ENCODE data around the gene MPHOSPH6. TPM values are rescaled to one million over a fixed set of nuclear protein-coding genes. Genes with fewer than 3 reads are reported as not detected.

Gene MPHOSPH6
- total RNA-seq, 2 experiments from 2014 or later, result 44.5 to 44.8 TPM

- DNase-seq (no peak), ATAC-seq (no peak)
- Mint-ChIP-seq H3K27ac (peak overlapping the region; percentile 58), H3K36me3 (ENCODE audit: low read depth) (peaks cover 35% of the 10 kb centered on the region), H3K27me3 (ENCODE audit: low read depth) (no peaks in the 10 kb centered on the region), H3K4me3 (peak overlapping the region; percentile 38), H3K4me1 (ENCODE audit: low read depth) (peaks cover 22% of the 10 kb centered on the region), H3K9me3 (ENCODE audit: insufficient read depth) (peaks cover 4% of the 10 kb centered on the region)
- POLR2A ChIA-PET, result no interaction called here
- CTCF ChIA-PET, result interaction anchor here (1.6 kb wide), 1 partner anchor 10 kb away, joined by 3 read pairs; no protein-coding TSS in a partner anchor
Measured at GRCh38 chr16:82138478-82139285, 31.3 kb downstream of the MPHOSPH6 start.

- DNase-seq, result no peak
- Mint-ChIP-seq H3K36me3 (ENCODE audit: low read depth) (peaks cover 34% of the 10 kb centered on the region), H3K4me3 (no peak overlapping the region), H3K9me3 (ENCODE audit: insufficient read depth) (peaks cover 4% of the 10 kb centered on the region), H3K27me3 (ENCODE audit: low read depth) (no peaks in the 10 kb centered on the region), H3K27ac (no peak overlapping the region), H3K4me1 (ENCODE audit: low read depth) (peaks cover 30% of the 10 kb centered on the region)
- no peak for ATAC-seq
- ChIA-PET POLR2A (no interaction called here), CTCF (interaction anchor here (1.6 kb wide), 1 partner anchor 9 kb away, joined by 3 read pairs; no protein-coding TSS in a partner anchor)
Measured at GRCh38 chr16:82137822-82138167, 32.2 kb downstream of the MPHOSPH6 start.

GRCh38 chr16:82136956-82137821, 32.8 kb downstream of the MPHOSPH6 start:
- POLR2A ChIA-PET, result no interaction called here
- H3K9me3 Mint-ChIP-seq (ENCODE audit: insufficient read depth), result peaks cover 4% of the 10 kb centered on the region
- H3K4me3 Mint-ChIP-seq, result no peak overlapping the region
- CTCF ChIA-PET, result interaction anchor here (1.1 to 1.6 kb wide), 3 partner anchors 9 to 76 kb away, joined by 3 read pairs; no protein-coding TSS in a partner anchor
- ATAC-seq, result no peak
- no peaks in the 10 kb centered on the region for H3K27me3 Mint-ChIP-seq (ENCODE audit: low read depth)
- no peak for DNase-seq
- peaks cover 34% of the 10 kb centered on the region for H3K36me3 Mint-ChIP-seq (ENCODE audit: low read depth)
- no peak overlapping the region for H3K27ac Mint-ChIP-seq
- H3K4me1 Mint-ChIP-seq (ENCODE audit: low read depth), result peaks cover 30% of the 10 kb centered on the region

GRCh38 chr16:82135844-82136243, 34.2 kb downstream of the MPHOSPH6 start:
- no peak overlapping the region for H3K4me3 Mint-ChIP-seq
- POLR2A ChIA-PET, result interaction anchor here (0.9 kb wide), 1 partner anchor 14 kb away, joined by 3 read pairs; no protein-coding TSS in a partner anchor
- no peak for ATAC-seq
- no peak overlapping the region for H3K27ac Mint-ChIP-seq
- DNase-seq, result no peak
- H3K4me1 Mint-ChIP-seq (ENCODE audit: low read depth), result peaks cover 30% of the 10 kb centered on the region
- no peaks in the 10 kb centered on the region for H3K27me3 Mint-ChIP-seq (ENCODE audit: low read depth)
- CTCF ChIA-PET, result interaction anchor here (1.3 kb wide), 1 partner anchor 14 kb away, joined by 3 read pairs; no protein-coding TSS in a partner anchor
- peaks cover 31% of the 10 kb centered on the region for H3K36me3 Mint-ChIP-seq (ENCODE audit: low read depth)
- H3K9me3 Mint-ChIP-seq (ENCODE audit: insufficient read depth), result peaks cover 4% of the 10 kb centered on the region

DNA sequence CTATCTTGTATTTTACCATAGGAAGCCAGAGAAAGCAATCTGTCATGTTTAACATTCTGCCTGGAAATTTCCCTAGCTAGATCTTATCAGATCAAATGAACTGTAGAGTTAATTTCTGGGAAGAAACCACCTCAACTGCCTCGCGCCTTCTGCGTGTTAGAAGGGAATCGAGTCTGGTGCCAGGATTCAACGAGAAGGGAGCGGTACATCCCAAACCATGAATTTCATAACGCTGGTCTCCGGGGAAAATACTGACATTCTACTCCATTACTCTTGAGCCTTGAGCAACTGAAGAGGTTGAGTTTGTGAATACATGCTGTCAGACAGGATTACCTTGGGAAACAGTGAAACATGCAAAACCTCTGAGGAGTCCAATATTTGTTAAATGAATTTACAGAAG, 35.2 kb downstream of the MPHOSPH6 start:
- Mint-ChIP-seq H3K9me3 (ENCODE audit: insufficient read depth) (peaks cover 4% of the 10 kb centered on the region), H3K27me3 (ENCODE audit: low read depth) (no peaks in the 10 kb centered on the region), H3K4me3 (peak overlapping the region; percentile 45), H3K36me3 (ENCODE audit: low read depth) (peaks cover 31% of the 10 kb centered on the region), H3K4me1 (ENCODE audit: low read depth) (peaks cover 34% of the 10 kb centered on the region), H3K27ac (peak overlapping the region; percentile 71)
- ATAC-seq (no peak), DNase-seq (no peak)
- ChIA-PET CTCF (interaction anchor here (1.4 kb wide), 1 partner anchor 27 kb away, joined by 3 read pairs; no protein-coding TSS in a partner anchor), POLR2A (interaction anchor here (0.5 to 1.8 kb wide), 2 partner anchors 35 to 851 kb away, joined by 3 to 8 read pairs; partner anchors contain the start of gene MPHOSPH6)

- POLR2A ChIA-PET, result interaction anchor here (1.8 kb wide), 1 partner anchor 36 kb away, joined by 8 read pairs; the partner anchor contains the start of gene MPHOSPH6
- Mint-ChIP-seq H3K27ac (peak overlapping the region; percentile 71), H3K36me3 (ENCODE audit: low read depth) (peaks cover 28% of the 10 kb centered on the region), H3K27me3 (ENCODE audit: low read depth) (no peaks in the 10 kb centered on the region), H3K9me3 (ENCODE audit: insufficient read depth) (peaks cover 7% of the 10 kb centered on the region), H3K4me1 (ENCODE audit: low read depth) (peaks cover 36% of the 10 kb centered on the region), H3K4me3 (peak overlapping the region; percentile 45)
- ATAC-seq (peak; percentile 92), DNase-seq (peak; percentile 52)
- CTCF ChIA-PET, result interaction anchor here (0.9 to 1.6 kb wide), 6 partner anchors 26 to 260 kb away, joined by 3 to 6 read pairs (median 3); no protein-coding TSS in a partner anchor
Measured at GRCh38 chr16:82133798-82134197, 36.2 kb downstream of the MPHOSPH6 start.

DNA sequence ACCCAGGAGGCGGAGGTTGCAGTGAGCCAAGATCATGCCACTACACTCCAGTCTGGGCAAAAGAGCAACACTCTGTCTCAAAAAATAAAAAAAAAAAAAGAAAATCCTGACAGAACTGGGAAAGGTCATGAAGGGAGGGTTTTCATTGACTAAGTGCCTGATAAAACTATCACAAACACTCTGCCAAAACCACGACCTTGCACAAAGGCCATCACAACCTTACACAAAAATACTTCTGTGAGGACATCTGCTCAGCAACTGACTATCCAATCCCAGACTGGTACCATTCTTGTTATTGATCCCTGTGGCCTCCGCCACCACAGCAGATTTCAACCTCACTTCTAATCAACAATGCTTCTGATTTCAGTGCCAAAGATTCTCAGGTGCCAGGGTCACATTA, 40.1 kb downstream of the MPHOSPH6 start:
- Mint-ChIP-seq H3K27ac (no peak overlapping the region), H3K36me3 (ENCODE audit: low read depth) (peaks cover 6% of the 10 kb centered on the region), H3K4me1 (ENCODE audit: low read depth) (peaks cover 35% of the 10 kb centered on the region), H3K9me3 (ENCODE audit: insufficient read depth) (peaks cover 7% of the 10 kb centered on the region), H3K27me3 (ENCODE audit: low read depth) (peaks cover 6% of the 10 kb centered on the region), H3K4me3 (no peak overlapping the region)
- no peak for ATAC-seq
- ChIA-PET POLR2A (no interaction called here), CTCF (no interaction called here)
- no peak for DNase-seq

DNA sequence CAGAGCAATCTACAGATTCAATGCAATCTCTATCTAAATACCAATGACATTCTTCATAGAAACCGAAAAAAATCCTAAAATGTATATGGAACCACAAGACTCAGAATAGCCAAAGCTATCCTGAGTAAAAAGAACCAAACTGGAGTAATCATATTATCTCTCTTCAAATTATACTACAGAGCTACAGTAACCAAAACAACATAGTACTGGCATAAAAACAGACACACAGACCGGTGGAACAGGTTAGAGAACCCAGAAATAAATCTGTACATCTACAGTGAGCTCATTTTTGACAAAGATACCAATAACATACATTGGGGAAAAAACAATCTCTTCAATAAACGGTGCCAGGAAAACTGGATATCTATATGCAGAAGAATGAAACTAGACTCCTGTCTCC, 45.4 kb downstream of the MPHOSPH6 start:
- no peak for DNase-seq
- CTCF ChIA-PET, result no interaction called here

GRCh38 chr16:82119405-82119804, 50.6 kb downstream of the MPHOSPH6 start:
- DNase-seq (no peak), ATAC-seq (no peak)
- Mint-ChIP-seq H3K27me3 (ENCODE audit: low read depth) (no peaks in the 10 kb centered on the region), H3K4me1 (ENCODE audit: low read depth) (no peaks in the 10 kb centered on the region), H3K9me3 (ENCODE audit: insufficient read depth) (no peaks in the 10 kb centered on the region), H3K36me3 (ENCODE audit: low read depth) (no peaks in the 10 kb centered on the region), H3K27ac (no peak overlapping the region), H3K4me3 (no peak overlapping the region)
- ChIA-PET CTCF (no interaction called here), POLR2A (no interaction called here)

More for the DNA sequence above, 45.4 kb downstream of the MPHOSPH6 start:
- peaks cover 8% of the 10 kb centered on the region for H3K27me3 Mint-ChIP-seq (ENCODE audit: low read depth)
- H3K9me3 Mint-ChIP-seq (ENCODE audit: insufficient read depth), result peaks cover 3% of the 10 kb centered on the region
- no peak for ATAC-seq
- H3K4me3 Mint-ChIP-seq, result no peak overlapping the region
- no peak overlapping the region for H3K27ac Mint-ChIP-seq
- no peaks in the 10 kb centered on the region for H3K36me3 Mint-ChIP-seq (ENCODE audit: low read depth)
- POLR2A ChIA-PET, result no interaction called here
- H3K4me1 Mint-ChIP-seq (ENCODE audit: low read depth), result peaks cover 11% of the 10 kb centered on the region

GRCh38 chr16:82118749-82119148, 51.3 kb downstream of the MPHOSPH6 start:
- ATAC-seq, result no peak
- H3K27me3 Mint-ChIP-seq (ENCODE audit: low read depth), result no peaks in the 10 kb centered on the region
- H3K27ac Mint-ChIP-seq, result no peak overlapping the region
- CTCF ChIA-PET, result no interaction called here
- H3K4me1 Mint-ChIP-seq (ENCODE audit: low read depth), result no peaks in the 10 kb centered on the region
- no peak for DNase-seq
- no peaks in the 10 kb centered on the region for H3K9me3 Mint-ChIP-seq (ENCODE audit: insufficient read depth)
- H3K36me3 Mint-ChIP-seq (ENCODE audit: low read depth), result no peaks in the 10 kb centered on the region
- no peak overlapping the region for H3K4me3 Mint-ChIP-seq
- POLR2A ChIA-PET, result no interaction called here

GRCh38 chr16:82116535-82116934, 53.5 kb downstream of the MPHOSPH6 start:
- no peaks in the 10 kb centered on the region for H3K4me1 Mint-ChIP-seq (ENCODE audit: low read depth)
- no peak overlapping the region for H3K4me3 Mint-ChIP-seq
- POLR2A ChIA-PET, result no interaction called here

DNA sequence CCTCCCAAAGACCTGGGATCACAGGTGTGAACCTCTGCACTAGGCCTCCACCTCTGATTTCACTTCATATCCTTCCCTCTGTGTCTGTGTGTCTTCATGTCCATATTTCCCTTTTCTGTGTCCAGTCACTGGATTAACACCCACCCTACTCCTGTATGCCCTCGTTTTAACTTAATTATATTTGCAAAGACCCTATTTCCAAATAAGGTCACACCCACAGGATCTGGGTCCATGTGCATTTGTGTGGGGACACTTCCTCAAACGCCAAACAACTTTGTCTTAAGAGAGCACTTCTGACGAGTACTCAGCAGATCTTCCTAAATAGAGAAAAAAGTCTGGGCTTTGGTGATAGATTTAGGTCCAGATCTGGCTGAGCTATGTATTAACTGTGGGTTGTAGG, 56.3 kb downstream of the MPHOSPH6 start:
- no peak overlapping the region for H3K27ac Mint-ChIP-seq
- no peaks in the 10 kb centered on the region for H3K36me3 Mint-ChIP-seq (ENCODE audit: low read depth)
- no peak for ATAC-seq
- H3K27me3 Mint-ChIP-seq (ENCODE audit: low read depth), result no peaks in the 10 kb centered on the region
- POLR2A ChIA-PET, result no interaction called here
- DNase-seq, result no peak
- CTCF ChIA-PET, result no interaction called here
- no peak overlapping the region for H3K4me3 Mint-ChIP-seq
- H3K9me3 Mint-ChIP-seq (ENCODE audit: insufficient read depth), result no peaks in the 10 kb centered on the region
- H3K4me1 Mint-ChIP-seq (ENCODE audit: low read depth), result no peaks in the 10 kb centered on the region

More at GRCh38 chr16:82116535-82116934, 53.5 kb downstream of the MPHOSPH6 start:
- Mint-ChIP-seq H3K36me3 (ENCODE audit: low read depth) (no peaks in the 10 kb centered on the region), H3K27me3 (ENCODE audit: low read depth) (no peaks in the 10 kb centered on the region), H3K27ac (no peak overlapping the region), H3K9me3 (ENCODE audit: insufficient read depth) (no peaks in the 10 kb centered on the region)
- ATAC-seq, result no peak
- DNase-seq, result no peak
- CTCF ChIA-PET, result no interaction called here

Data from activated CD8-positive, alpha-beta T cell treated with anti-CD3 and anti-CD28 coated beads, Interleukin-2, amount 10 ng/mL, durations not matched to agents 7 days and 5 days (primary cell).